PFSK-1 (cell line): ENCODE results near the gene HSPD1. TPM values are rescaled to one million over a fixed set of nuclear protein-coding genes. Genes with fewer than 3 reads are reported as not detected.
A peak's percentile ranks its signal among the peaks of the same experiment; 100 is the strongest.

Source experiments
- FOXP2 ChIP-seq: optimal IDR thresholded peaks from 2 replicates; pipeline ENCODE3; 2011; ENCODE audit warnings: borderline replicate concordance, control low read depth, inconsistent platforms; ENCODE audit not compliant: insufficient read depth; ENCODE audit errors: extremely low read length, extremely low read depth
- POLR2AphosphoS5 ChIP-seq: IDR thresholded peaks from 2 replicates; pipeline ENCODE4 v1.6.1; 2012; ENCODE audit warnings: low read depth, mild to moderate bottlenecking, control low read depth, low read length, moderate library complexity
- REST ChIP-seq, 2 experiments: IDR thresholded peaks; 2 replicates each; pipeline versions ENCODE4 v1.6.1 to v1.8.0; 2011 to 2012; ENCODE audit warnings: low read depth in 2 of 2, low read length in 2 of 2, control low read depth in 1 of 2, inconsistent platforms in 1 of 2, mild to moderate bottlenecking in 1 of 2, moderate library complexity in 1 of 2; ENCODE audit not compliant: insufficient read depth in 1 of 2
- SIN3A ChIP-seq: IDR thresholded peaks from 2 replicates; pipeline ENCODE4 v1.6.1; 2012; ENCODE audit warnings: mild to moderate bottlenecking, low read length, moderate library complexity, borderline replicate concordance; ENCODE audit not compliant: insufficient read depth
- TAF1 ChIP-seq: IDR thresholded peaks from 2 replicates; pipeline ENCODE4 v1.6.1; 2012; ENCODE audit warnings: low read length, control low read depth, borderline replicate concordance; ENCODE audit not compliant: insufficient read depth
- polyA plus RNA-seq: library from polyadenylated mRNA; unstranded; fragments of >200 nt; gene quantifications from one replicate; pipeline ENCODE4 v1.2.1, GENCODE V29; 2012; ENCODE audit warnings: low read depth, missing spikeins; ENCODE audit not compliant: insufficient read length

HSPD1 gene
- polyA plus RNA-seq: 394 TPM

GRCh38 chr2:197499594-197500502 is at the start of gene HSPD1, which contains the start of gene HSPE1:
Gene HSPD1 (minus strand): TSS chr2:197499840. CDS start chr2:197498848, 992 bp downstream.
Gene HSPE1 (plus strand): TSS chr2:197500379. CDS start chr2:197500437, 58 bp downstream.
- TF ChIP-seq POLR2AphosphoS5 (peak; percentile 84), SIN3A (peak; percentile 79; the same call in 1 of the 2 replicates), FOXP2 (peak; percentile 85), REST (IDR thresholded peaks at IDR 0.05; ENCODE audit: insufficient read depth in 1 of 2, low read depth in 2 of 2, low read length in 2 of 2) (peak in 1 of 2 experiments; percentile 48; a peak in 1 of 4 replicates), TAF1 (peak; percentile 91)

GRCh38 chr2:197548582-197548981 is 48.9 kb upstream of the HSPD1 start:
- TF ChIP-seq FOXP2 (no peak), TAF1 (no peak)

GRCh38 chr2:197547163-197547900 is 47.7 kb upstream of the HSPD1 start:
- no peak for TF ChIP-seq POLR2AphosphoS5
- no peak for TF ChIP-seq FOXP2
- no peak for TF ChIP-seq REST (IDR thresholded peaks at IDR 0.05; ENCODE audit: insufficient read depth in 1 of 2, low read depth in 2 of 2, low read length in 2 of 2)
- TF ChIP-seq SIN3A: no peak
- TF ChIP-seq TAF1: no peak

- TF ChIP-seq TAF1 (no peak), FOXP2 (no peak), REST (IDR thresholded peaks at IDR 0.05; ENCODE audit: insufficient read depth in 1 of 2, low read depth in 2 of 2, low read length in 2 of 2) (no peak), POLR2AphosphoS5 (no peak), SIN3A (no peak)
Observed at GRCh38 chr2:197543206-197543605, 43.6 kb upstream of the HSPD1 start.

GRCh38 chr2:197539734-197540133 is 40.1 kb upstream of the HSPD1 start:
- no peak for TF ChIP-seq SIN3A
- no peak for TF ChIP-seq TAF1
- no peak for TF ChIP-seq FOXP2
- TF ChIP-seq REST (IDR thresholded peaks at IDR 0.05; ENCODE audit: insufficient read depth in 1 of 2, low read depth in 2 of 2, low read length in 2 of 2): no peak
- TF ChIP-seq POLR2AphosphoS5: no peak
